HG03095 (cell line): ENCODE measurements around the gene PRIMA1.

ENCODE experiments used
- ATAC-seq: cut with Tn5 transposase; IDR thresholded peaks from one replicate; pipeline ENCODE4 v1.9.1; 2021; ENCODE audit warnings: moderate library complexity; ENCODE audit not compliant: unreplicated experiment

The PRIMA1 gene

DNA sequence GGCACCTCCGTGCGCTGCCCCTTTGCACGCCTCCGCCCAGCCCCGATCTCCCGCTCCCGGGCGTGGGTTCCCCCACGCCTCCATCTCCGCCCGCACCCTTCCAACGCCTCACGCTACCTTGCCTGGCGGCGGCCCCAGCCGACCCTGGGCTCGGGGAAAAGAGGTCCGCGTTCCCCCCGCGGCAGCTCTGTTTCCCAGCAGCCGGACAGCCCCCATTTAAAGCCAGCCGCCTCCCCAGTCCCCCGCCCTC is at the start of gene PRIMA1:
Gene PRIMA1, minus strand, starts transcription at position 193 of the 250 bp plus-strand sequence. CDS start 767 bp downstream, outside the sequence.
- ATAC-seq: no peak

DNA sequence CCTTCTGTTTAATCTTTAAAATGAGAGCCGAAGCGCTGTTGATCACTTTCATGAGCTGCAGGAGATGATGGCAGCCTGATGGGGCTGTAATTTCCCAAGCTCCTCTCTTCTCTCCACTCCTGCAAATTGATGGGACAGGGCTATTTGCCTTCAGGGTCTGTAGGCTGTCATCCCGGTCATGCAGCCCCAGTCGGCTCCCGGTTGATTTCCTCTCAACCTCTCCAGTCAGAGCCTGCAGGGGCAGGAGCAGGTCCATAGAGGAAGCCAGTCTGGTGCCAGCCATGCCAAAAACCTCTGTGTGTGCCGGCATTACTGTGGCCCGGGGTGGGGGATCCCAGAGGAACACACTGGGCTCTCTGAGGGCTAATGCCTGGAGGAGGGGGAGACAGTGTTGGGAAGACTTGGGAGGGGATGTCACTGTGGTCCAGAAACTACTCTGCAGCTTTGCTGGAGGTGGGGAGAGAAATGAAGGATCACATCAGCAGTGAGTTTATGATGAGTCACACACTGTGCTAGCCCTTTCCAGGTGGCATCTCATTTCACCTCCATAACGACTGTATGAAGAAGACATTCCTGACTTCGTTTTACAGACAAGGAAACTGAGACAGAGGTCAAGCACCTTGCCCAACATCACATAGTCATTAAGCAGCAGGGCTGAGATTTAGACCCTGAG is 46.5 kb upstream of the PRIMA1 start:
- no peak for ATAC-seq

DNA sequence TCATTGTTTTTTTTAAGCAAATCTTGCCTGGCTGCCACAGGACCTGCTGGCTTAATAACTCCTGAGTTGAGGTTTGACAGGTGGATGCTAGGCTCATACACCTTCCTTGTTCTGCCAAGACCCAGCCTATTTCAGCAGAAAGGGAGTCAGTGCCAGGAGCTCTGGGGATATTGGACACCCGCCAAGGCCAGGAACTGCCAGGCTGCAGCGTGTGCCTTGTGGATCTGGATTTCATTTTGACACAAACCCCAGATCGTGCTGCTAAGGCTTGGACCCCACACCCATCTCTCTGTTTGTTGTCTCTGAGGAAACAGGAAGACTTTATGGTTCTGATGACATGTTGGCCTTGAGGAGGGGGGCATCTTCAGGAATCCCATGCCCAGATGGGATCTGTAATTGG is 44.4 kb upstream of the PRIMA1 start:
- no peak for ATAC-seq

- ATAC-seq: no peak
These were observed 43.8 kb upstream of the PRIMA1 start for GRCh38 chr14:93832081-93832480.

- ATAC-seq: no peak
These were observed 42.6 kb upstream of the PRIMA1 start for GRCh38 chr14:93830753-93831461.

DNA sequence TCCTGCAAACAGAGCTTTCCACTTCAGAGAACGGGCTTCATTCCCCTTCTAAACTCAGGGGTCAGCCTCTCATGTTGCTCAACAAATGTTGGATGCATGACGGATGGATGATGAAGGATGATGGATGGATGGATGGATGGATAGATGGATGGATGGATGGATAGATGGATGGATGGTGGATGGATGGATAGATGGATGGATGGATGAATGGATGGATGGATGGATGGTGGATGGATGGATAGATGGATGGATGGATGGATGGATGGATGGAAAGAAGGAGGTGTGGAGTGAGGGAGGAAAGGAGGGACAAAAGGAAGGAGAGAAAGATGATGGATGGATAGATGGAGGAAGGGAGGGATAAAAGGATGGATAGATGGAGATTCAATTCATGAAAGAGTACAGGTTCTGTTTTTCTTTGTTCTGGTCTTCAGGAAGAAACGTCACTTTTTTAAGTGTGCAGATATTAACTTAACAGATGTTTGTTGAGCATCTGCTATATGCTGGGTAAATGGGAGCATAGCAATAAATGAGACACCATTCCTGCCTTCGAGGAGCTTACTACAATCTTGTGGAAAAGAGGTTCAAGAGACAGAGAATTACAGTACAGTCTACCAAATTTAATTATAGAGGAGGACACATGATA is 41.7 kb upstream of the PRIMA1 start:
- no peak for ATAC-seq

DNA sequence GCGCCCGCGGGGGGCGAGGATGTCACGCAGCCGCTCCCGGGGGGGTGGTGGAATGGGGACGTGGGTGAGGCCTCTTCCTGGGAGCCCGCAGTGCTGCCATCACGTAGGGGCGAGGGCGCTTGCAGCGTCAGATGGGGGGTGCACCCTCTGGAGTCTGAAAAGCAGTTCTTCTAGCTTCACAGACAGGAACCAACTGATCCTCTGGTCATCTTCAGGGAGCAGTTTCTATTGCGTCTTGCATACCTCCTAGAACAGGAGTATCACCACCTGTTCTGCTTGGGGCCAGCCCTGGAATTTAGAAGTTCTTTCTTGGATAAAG is 36.9 kb upstream of the PRIMA1 start:
- ATAC-seq: no peak

DNA sequence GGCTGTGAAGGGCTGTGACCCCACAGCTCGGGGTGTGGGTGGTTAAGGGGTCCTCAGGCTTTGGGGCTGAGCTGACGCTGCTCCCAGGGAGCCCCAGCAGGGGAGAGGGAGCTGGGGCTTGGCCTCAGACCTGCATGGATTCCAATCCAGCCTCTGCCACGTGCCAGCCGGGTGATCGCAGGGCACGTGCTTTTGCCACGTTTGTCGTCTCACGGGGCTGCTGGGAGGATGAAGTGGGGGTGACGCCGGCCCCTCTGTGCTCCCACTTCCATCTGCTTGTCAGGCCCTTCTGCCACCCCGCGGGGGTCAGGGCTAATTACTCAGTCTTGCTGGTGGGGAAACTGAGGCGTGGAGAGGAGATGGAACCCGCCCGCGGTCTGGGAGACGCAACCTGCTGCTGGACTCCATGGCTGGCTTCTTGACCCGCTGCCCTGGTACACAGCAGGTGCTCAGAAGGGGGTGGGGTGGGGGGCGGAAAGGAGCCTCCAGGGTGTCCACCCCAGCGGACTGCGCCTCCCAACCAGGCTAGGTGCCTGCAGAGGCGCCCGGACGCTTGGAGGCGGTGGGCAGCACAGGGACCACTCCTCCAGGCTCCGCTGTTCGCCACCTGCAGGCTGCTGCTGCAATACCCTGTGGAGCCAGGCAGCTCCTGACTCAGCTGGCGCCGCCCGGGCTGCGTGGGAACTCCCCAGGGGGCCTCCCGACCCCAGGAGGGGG is 36.4 kb upstream of the PRIMA1 start:
- no peak for ATAC-seq

GRCh38 chr14:93824076-93824475 is 35.8 kb upstream of the PRIMA1 start:
- no peak for ATAC-seq

DNA sequence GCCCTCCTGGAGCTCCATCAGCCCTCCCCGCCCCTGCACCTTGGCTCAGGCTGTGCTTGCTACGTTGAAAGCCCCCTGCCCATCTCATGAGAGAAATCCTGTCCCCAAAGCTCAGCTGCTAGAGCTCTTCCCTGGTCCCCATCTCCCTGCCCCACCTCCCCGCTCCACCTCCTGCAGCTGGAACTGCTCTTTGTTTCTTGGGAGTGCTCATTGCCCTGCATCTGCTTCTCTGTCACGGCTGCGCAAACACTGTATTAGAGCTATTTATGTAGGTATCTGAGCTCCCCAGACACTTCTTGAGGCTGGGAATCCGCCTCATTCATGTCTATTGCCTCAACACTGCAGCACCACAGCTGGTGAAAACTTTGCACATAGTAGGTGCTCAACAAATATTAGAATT is 32.8 kb upstream of the PRIMA1 start:
- no peak for ATAC-seq

DNA sequence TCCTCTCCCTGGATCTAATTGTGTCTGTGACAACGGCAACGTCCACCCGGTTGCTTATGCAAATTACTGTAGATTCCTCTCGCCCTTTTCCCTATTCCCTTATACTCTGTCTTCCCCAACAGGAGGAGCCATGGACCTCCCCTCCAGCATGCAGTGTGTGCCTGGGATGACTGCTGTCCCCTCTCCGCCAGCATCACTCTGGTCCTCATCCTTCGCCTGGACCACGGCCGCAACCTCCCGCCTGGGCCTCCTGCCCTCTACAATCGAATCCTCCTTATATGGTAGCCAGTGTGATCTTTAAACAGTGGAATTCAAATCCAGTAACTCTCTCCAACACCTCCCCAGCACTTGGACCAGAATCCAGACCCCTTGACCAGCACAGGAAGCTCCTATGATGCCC is 30.6 kb upstream of the PRIMA1 start:
- no peak for ATAC-seq

DNA sequence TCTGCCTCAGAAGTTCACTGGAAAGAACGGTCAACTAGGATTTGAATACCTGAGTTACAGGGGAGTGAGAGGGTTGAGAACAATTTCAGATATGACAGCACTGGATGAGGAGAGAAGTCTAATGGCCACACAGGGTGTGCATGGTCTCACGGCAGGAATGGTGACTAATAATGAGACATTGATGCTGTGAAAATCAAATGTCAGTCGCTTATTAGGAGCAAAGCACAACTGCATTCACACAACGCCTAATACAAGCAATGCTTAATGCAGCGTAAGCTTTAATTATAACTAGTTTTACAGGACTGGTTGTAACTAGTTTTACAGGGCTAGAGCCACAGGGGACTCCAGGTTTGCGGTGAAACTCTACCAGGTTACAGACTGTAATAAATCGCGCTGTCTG is 23.4 kb upstream of the PRIMA1 start:
- ATAC-seq: no peak

- ATAC-seq: no peak
These were observed 22.7 kb upstream of the PRIMA1 start for GRCh38 chr14:93811020-93811419.

- peak; percentile 63 for ATAC-seq
These were observed 21.5 kb upstream of the PRIMA1 start for GRCh38 chr14:93809491-93810420.

GRCh38 chr14:93804654-93805053 is 16.4 kb upstream of the PRIMA1 start:
- ATAC-seq: no peak

- no peak for ATAC-seq
These were observed 15.4 kb upstream of the PRIMA1 start for GRCh38 chr14:93803408-93804318.

GRCh38 chr14:93799989-93800921 is 12.0 kb upstream of the PRIMA1 start:
- no peak for ATAC-seq

GRCh38 chr14:93799617-93799988 is 11.3 kb upstream of the PRIMA1 start:
- no peak for ATAC-seq

DNA sequence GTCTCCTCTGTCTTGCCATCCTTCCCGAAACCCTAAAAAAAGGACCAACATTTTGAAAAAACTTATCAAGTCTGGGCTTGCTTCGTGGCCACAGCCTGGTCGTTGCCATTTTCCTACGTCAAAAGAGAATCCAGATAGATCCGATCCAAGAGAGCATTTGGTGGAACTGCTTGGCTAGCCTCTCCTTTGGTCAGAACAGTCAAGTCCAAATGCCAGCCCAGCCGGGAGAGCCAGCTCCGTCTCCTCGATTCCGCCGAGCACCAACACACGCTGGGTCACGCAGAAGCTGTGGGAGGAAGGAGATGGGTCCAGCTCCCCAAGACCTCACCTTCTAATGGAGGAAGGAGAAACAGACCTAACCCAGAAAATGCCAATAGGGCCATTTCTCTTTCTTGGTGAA is 9.3 kb upstream of the PRIMA1 start:
- no peak for ATAC-seq
